H1 (cell line): ENCODE data around the gene NDST4. TPM values are rescaled to one million over a fixed set of nuclear protein-coding genes. Genes with fewer than 3 reads are reported as not detected.

Experiments used
- CTCF ChIA-PET: fragments of 300-600 bp; sonication (Branson Sonifier 250); formaldehyde crosslinking; loops from one replicate; lab custom pipeline; 2021; ENCODE audit not compliant: partially characterized antibody; lab: Charles Lee
- POLR2A ChIA-PET: fragments of 300-600 bp; sonication (Branson Sonifier 250); formaldehyde crosslinking; loops from one replicate; lab custom pipeline; 2021; ENCODE audit warnings: inconsistent platforms; ENCODE audit not compliant: partially characterized antibody; lab: Charles Lee
- DNase-seq, 2 experiments: peaks; one replicate each; pipeline versions ENCODE4 v3.0.0 to v3.0.0-alpha.2; 2010 to 2022; ENCODE audit warnings: low spot score in 2 of 2, low read depth in 1 of 2, mixed read lengths in 1 of 2
- FAIRE-seq: peaks from 2 replicates; lab custom pipeline; 2011; peaks lifted over from hg19 to GRCh38; lab: Jason Lieb, UNC
- H2AFZ ChIP-seq: 2 replicates; pipeline ENCODE4 v1.8.1; 2012; ENCODE audit warnings: low read length, inconsistent platforms
- H2AK5ac ChIP-seq: 2 replicates; pipeline ENCODE4 v1.6.1; 2013; ENCODE audit warnings: low read depth, low read length
- H2BK120ac ChIP-seq: replicated peaks from 2 replicates; pipeline ENCODE3; 2013; ENCODE audit warnings: low read depth, low read length, inconsistent platforms
- H2BK12ac ChIP-seq: 2 replicates; pipeline ENCODE4 v1.6.1; 2013; ENCODE audit warnings: low read depth, low read length
- H2BK15ac ChIP-seq: 2 replicates; pipeline ENCODE4 v1.6.1; 2013; ENCODE audit warnings: low read length
- H2BK20ac ChIP-seq: 2 replicates; pipeline ENCODE4 v1.6.1; 2013; ENCODE audit warnings: low read length
- H2BK5ac ChIP-seq: 2 replicates; pipeline ENCODE4 v1.6.1; 2013; ENCODE audit warnings: low read depth, low read length
- H3K14ac ChIP-seq: 2 replicates; pipeline ENCODE4 v1.6.1; 2013; ENCODE audit warnings: inconsistent platforms; ENCODE audit not compliant: insufficient read length
- H3K18ac ChIP-seq: 2 replicates; pipeline ENCODE4 v1.6.1; 2013; ENCODE audit warnings: low read length; ENCODE audit errors: extremely low read depth
- H3K23ac ChIP-seq: 2 replicates; pipeline ENCODE4 v1.6.1; 2013; ENCODE audit warnings: inconsistent platforms; ENCODE audit not compliant: insufficient read length
- H3K23me2 ChIP-seq: 2 replicates; pipeline ENCODE4 v1.6.1; 2013; ENCODE audit warnings: low read depth, low read length
- H3K27ac ChIP-seq: 2 replicates; pipeline ENCODE4 v1.6.1; 2011; ENCODE audit warnings: low read depth, low read length, inconsistent platforms
- H3K27me3 ChIP-seq, 4 experiments: replicated peaks in 1 of 4; 1 replicate in 1 of 4; 2 replicates in 3 of 4; pipeline versions ENCODE4 v1.6.1 to v1.8.1; 2011 to 2013; ENCODE audit warnings: low read length in 3 of 4, mild to moderate bottlenecking in 3 of 4, inconsistent platforms in 2 of 4, mixed read lengths in 2 of 4, moderate library complexity in 1 of 4; ENCODE audit not compliant: control insufficient read depth in 3 of 4, insufficient read depth in 3 of 4; ENCODE audit errors: extremely low read depth in 1 of 4
- H3K36me3 ChIP-seq, 4 experiments: 2 replicates each; pipeline versions ENCODE4 v1.6.1 to v1.8.1; 2011 to 2013; ENCODE audit warnings: mild to moderate bottlenecking in 4 of 4, low read length in 3 of 4, moderate library complexity in 2 of 4, control low read depth in 1 of 4, inconsistent platforms in 1 of 4; ENCODE audit not compliant: insufficient read depth in 4 of 4, control insufficient read depth in 2 of 4
- H3K4ac ChIP-seq: replicated peaks from 2 replicates; pipeline ENCODE3; 2013; ENCODE audit warnings: low read length, low read depth, mixed read lengths, inconsistent platforms; ENCODE audit not compliant: insufficient read length
- H3K4me1 ChIP-seq, 4 experiments: replicated peaks in 1 of 4; 1 replicate in 1 of 4; 2 replicates in 3 of 4; pipeline versions ENCODE4 v1.6.1 to v1.8.1; 2011 to 2013; ENCODE audit warnings: low read length in 3 of 4, inconsistent platforms in 2 of 4, mixed read lengths in 1 of 4; ENCODE audit not compliant: insufficient read depth in 4 of 4, control insufficient read depth in 3 of 4
- H3K4me2 ChIP-seq, 2 experiments: 2 replicates each; pipeline versions ENCODE4 v1.6.1 to v1.8.1; 2011 to 2013; ENCODE audit warnings: low read depth in 2 of 2, low read length in 2 of 2, control low read depth in 1 of 2, inconsistent platforms in 1 of 2, mild to moderate bottlenecking in 1 of 2; ENCODE audit not compliant: insufficient read depth in 1 of 2
- H3K4me3 ChIP-seq, 4 experiments: fragments of 200-600, 300-600 bp in 1 of 4; sonication (generic), shearing (Covaris generic), sonication (Bioruptor Twin) in 1 of 4; 2 replicates each; pipeline versions ENCODE4 v1.5.1 to v1.8.1; 2011 to 2016; ENCODE audit warnings: low read length in 4 of 4, low read depth in 3 of 4, control low read depth in 2 of 4, inconsistent platforms in 2 of 4, mild to moderate bottlenecking in 2 of 4, mixed read lengths in 1 of 4, moderate library complexity in 1 of 4; ENCODE audit not compliant: insufficient read depth in 2 of 4; ENCODE audit errors: extremely low read depth in 1 of 4
- H3K56ac ChIP-seq: replicated peaks from 2 replicates; pipeline ENCODE3; 2013; ENCODE audit warnings: low read depth, mild to moderate bottlenecking, mixed read lengths, low read length, inconsistent platforms; ENCODE audit not compliant: insufficient read length
- H3K79me1 ChIP-seq: 2 replicates; pipeline ENCODE4 v1.6.1; 2013; ENCODE audit warnings: low read depth, low read length, control low read depth
- H3K79me2 ChIP-seq, 2 experiments: 2 replicates each; pipeline versions ENCODE4 v1.6.1 to v1.8.1; 2012 to 2013; ENCODE audit warnings: low read length in 2 of 2, mild to moderate bottlenecking in 2 of 2, inconsistent platforms in 1 of 2; ENCODE audit not compliant: insufficient read depth in 2 of 2, control insufficient read depth in 1 of 2
- H3K9ac ChIP-seq, 4 experiments: replicated peaks in 1 of 4; 1 replicate in 1 of 4; 2 replicates in 3 of 4; pipeline versions ENCODE4 v1.6.1 to v1.8.1; 2011 to 2013; ENCODE audit warnings: low read depth in 3 of 4, low read length in 3 of 4, control low read depth in 2 of 4, mild to moderate bottlenecking in 2 of 4, moderate library complexity in 2 of 4, inconsistent platforms in 1 of 4; ENCODE audit errors: extremely low read depth in 1 of 4
- H3K9me3 ChIP-seq, 2 experiments: 2 replicates each; pipeline versions ENCODE4 v1.6.1 to v1.8.1; 2012 to 2013; ENCODE audit warnings: mild to moderate bottlenecking in 2 of 2, moderate library complexity in 2 of 2, control low read depth in 1 of 2, inconsistent platforms in 1 of 2, low read depth in 1 of 2, low read length in 1 of 2, mixed read lengths in 1 of 2; ENCODE audit not compliant: insufficient read depth in 2 of 2
- H4K20me1 ChIP-seq, 2 experiments: replicated peaks in 1 of 2; 2 replicates each; pipeline versions ENCODE3 to v1.8.1; 2011 to 2013; ENCODE audit warnings: inconsistent platforms in 2 of 2, low read length in 2 of 2, mild to moderate bottlenecking in 1 of 2; ENCODE audit not compliant: insufficient read depth in 2 of 2, control insufficient read depth in 1 of 2
- H4K5ac ChIP-seq: 2 replicates; pipeline ENCODE4 v1.6.1; 2013; ENCODE audit warnings: low read length, low read depth, mixed read lengths, inconsistent platforms; ENCODE audit not compliant: insufficient read length
- H4K8ac ChIP-seq: 2 replicates; pipeline ENCODE4 v1.8.0; 2013; ENCODE audit warnings: mild to moderate bottlenecking, moderate library complexity, low read length, inconsistent platforms; ENCODE audit not compliant: insufficient read depth; ENCODE audit errors: extremely low read depth
- H4K91ac ChIP-seq: replicated peaks from 2 replicates; pipeline ENCODE3; 2013; ENCODE audit warnings: low read length, mixed read lengths, inconsistent platforms; ENCODE audit not compliant: insufficient read length
- ASH2L ChIP-seq: fragments of 200-600, 300-600 bp; sonication (generic); IDR thresholded peaks from one replicate; pipeline ENCODE4 v1.7.1; 2017; ENCODE audit warnings: low read length
- ATF2 ChIP-seq: IDR thresholded peaks from 2 replicates; pipeline ENCODE4 v1.6.1; 2012; ENCODE audit warnings: low read length, inconsistent platforms
- BRCA1 ChIP-seq: IDR thresholded peaks from 2 replicates; pipeline ENCODE4 v1.6.1; 2012; ENCODE audit warnings: low read depth, low read length, improper control_type of control experiment
- HDAC6 ChIP-seq: IDR thresholded peaks from one replicate; pipeline ENCODE4 v1.7.1; 2012; ENCODE audit warnings: low read depth, mild to moderate bottlenecking, inconsistent platforms, low read length, moderate library complexity
- KDM4A ChIP-seq: IDR thresholded peaks from one replicate; pipeline ENCODE4 v1.7.1; 2012; ENCODE audit warnings: low read depth, mild to moderate bottlenecking, moderate library complexity, low read length, inconsistent platforms; ENCODE audit not compliant: severe bottlenecking
- KDM5A ChIP-seq: fragments of 200-600 bp; IDR thresholded peaks from 2 replicates; pipeline ENCODE4 v1.7.1; 2012; ENCODE audit warnings: mild to moderate bottlenecking, low read length, inconsistent platforms, mixed read lengths
- POU5F1 ChIP-seq: IDR thresholded peaks from 2 replicates; pipeline ENCODE4 v1.6.1; 2011; ENCODE audit warnings: low read depth, mild to moderate bottlenecking, low read length, moderate library complexity
- RAD21 ChIP-seq, 2 experiments: IDR thresholded peaks in 1 of 2; conservative IDR thresholded peaks in 1 of 2; 2 replicates each; pipeline ENCODE4 v1.6.1; 2011; ENCODE audit warnings: low read depth in 2 of 2, low read length in 2 of 2, improper control_type of control experiment in 1 of 2, inconsistent platforms in 1 of 2, mild to moderate bottlenecking in 1 of 2, moderate library complexity in 1 of 2
- RFX5 ChIP-seq: IDR thresholded peaks from 2 replicates; pipeline ENCODE4 v1.6.1; 2011; ENCODE audit warnings: low read depth, low read length, improper control_type of control experiment, borderline replicate concordance
- RNF2 ChIP-seq: fragments of 200-900, 300-1000 bp; sonication (generic); IDR thresholded peaks from 2 replicates; pipeline ENCODE4 v1.7.1; 2016; ENCODE audit warnings: borderline replicate concordance, low read depth, mild to moderate bottlenecking, antibody characterized with exemption, low read length; ENCODE audit not compliant: poor library complexity, severe bottlenecking; ENCODE audit errors: missing control alignments
- SP2 ChIP-seq: IDR thresholded peaks from 2 replicates; pipeline ENCODE4 v1.6.1; 2012; ENCODE audit warnings: mild to moderate bottlenecking, low read length, inconsistent platforms
- SP4 ChIP-seq: IDR thresholded peaks from 2 replicates; pipeline ENCODE4 v1.6.1; 2012; ENCODE audit warnings: low read length, inconsistent platforms
- TCF12 ChIP-seq: IDR thresholded peaks from 2 replicates; pipeline ENCODE4 v1.6.1; 2011; ENCODE audit warnings: low read depth, mild to moderate bottlenecking, low read length
- WGBS, 2 experiments: shearing (Covaris generic) in 1 of 2; methylation state at CpG; one replicate each; pipeline versions ENCODE4 v1.1.6 to v1.1.7; 2013 to 2015; ENCODE audit warnings: low lambda C conversion rate in 2 of 2, mixed read lengths in 2 of 2, inconsistent platforms in 1 of 2, low coverage in 1 of 2, missing lambda C conversion rate in 1 of 2; ENCODE audit not compliant: insufficient replicate concordance in 2 of 2, insufficient coverage in 1 of 2, insufficient read length in 1 of 2; ENCODE audit errors: extremely low coverage in 1 of 2, missing lambda C conversion rate in 1 of 2; 5-methylcytosine and 5-hydroxymethylcytosine counted together
- polyA plus RNA-seq, 7 experiments: library from polyadenylated mRNA; depleted of rRNA in 3 of 7; stranded (reverse) in 5 of 7; unstranded in 2 of 7; fragments of >200 nt in 5 of 7; fragments of 200-250 nt in 2 of 7; gene quantifications; 1 replicate in 5 of 7; 2 replicates in 1 of 7; 4 replicates in 1 of 7; pipeline versions ENCODE4 v1.2.1 to v1.2.3, GENCODE V29; 2011 to 2013; ENCODE audit warnings: missing spikeins in 2 of 7, mixed read lengths in 2 of 7
- total RNA-seq: library from RNA; stranded (reverse); fragmentation: NEBNext Ultra II Directional; extraction: Animal tissue kit (Norgen Biotek cat#: 25700); gene quantifications from 2 replicates; pipeline ENCODE4 v1.2.1, GENCODE V29; 2021

NDST4 gene
- total and polyA plus RNA-seq, 2 of the 8 experiments (the other 6 are each of a cell fraction or from before 2014, with no cell fraction given) = 0.02 TPM; not detected in 1

GRCh38 chr4:114815760-114816159 lies 297.7 kb downstream of the NDST4 start:
- H3K4ac ChIP-seq = no peak overlapping the region
- FAIRE-seq = no peak
- H2BK15ac ChIP-seq = no peak overlapping the region
- no peak overlapping the region for H3K14ac ChIP-seq
- DNase-seq = no peak
- H3K9me3 ChIP-seq = no peaks in the 10 kb centered on the region
- H3K18ac ChIP-seq = no peak overlapping the region
- no peak overlapping the region for H2AK5ac ChIP-seq
- peak overlapping the region; percentile 74; the same call in 1 of the 2 replicates for H2AFZ ChIP-seq
- no peak overlapping the region for H3K9ac ChIP-seq
- H2BK5ac ChIP-seq = no peak overlapping the region
- no peaks in the 10 kb centered on the region; a peak in 1 of 7 replicates for H3K27me3 ChIP-seq
- 91% methylated on average over 1 of the region's 1 CpG; no CpG with 5 or more reads in 1 of the 2 experiments for WGBS, 2 experiments
- no peaks in the 10 kb centered on the region for H3K79me1 ChIP-seq
- H3K4me2 ChIP-seq = no peak overlapping the region
- H4K8ac ChIP-seq = no peak overlapping the region
- no peaks in the 10 kb centered on the region for H3K23me2 ChIP-seq
- no peaks in the 10 kb centered on the region for H3K36me3 ChIP-seq
- no peaks in the 10 kb centered on the region for H3K79me2 ChIP-seq
- no peaks in the 10 kb centered on the region for H3K4me1 ChIP-seq
- H3K56ac ChIP-seq = no peak overlapping the region
- H3K27ac ChIP-seq = no peak overlapping the region
- H4K91ac ChIP-seq = no peak overlapping the region
- no peaks in the 10 kb centered on the region for H4K20me1 ChIP-seq
- no peak overlapping the region for H3K4me3 ChIP-seq
- H2BK12ac ChIP-seq = no peak overlapping the region
- ChIA-PET CTCF (interaction anchor here (0.7 to 2.3 kb wide), 3 partner anchors 8 to 373 kb away, joined by 3 to 7 read pairs (median 4); no protein-coding TSS in a partner anchor), POLR2A (no interaction called here)
- no peak overlapping the region for H2BK20ac ChIP-seq
- no peak overlapping the region for H3K23ac ChIP-seq
- H2BK120ac ChIP-seq = no peak overlapping the region
- H4K5ac ChIP-seq = no peak overlapping the region
- TF ChIP-seq ASH2L = no peak
- no peak for TF ChIP-seq HDAC6
- no peak for TF ChIP-seq POU5F1
- no peak for TF ChIP-seq RAD21 (IDR thresholded peaks at IDR 0.05 in 1 of 2, conservative IDR thresholded peaks at IDR 0.05 in 1 of 2; ENCODE audit: low read depth in 2 of 2, low read length in 2 of 2)
- no peak for TF ChIP-seq SP4
- TF ChIP-seq ATF2 = no peak
- no peak for TF ChIP-seq RFX5
- no peak for TF ChIP-seq SP2
- no peak for TF ChIP-seq TCF12
- TF ChIP-seq BRCA1 = no peak
- no peak for TF ChIP-seq KDM5A
- no peak for TF ChIP-seq RNF2
- no peak for TF ChIP-seq KDM4A
